SU-DHL-6 (cell line): ENCODE results near the gene MAEL.

Experiments
- H2AFZ ChIP-seq: fragments of 200-600 bp; sonication (generic); 2 replicates; pipeline ENCODE4 v1.6.1; 2014; ENCODE audit warnings: low read depth, mild to moderate bottlenecking, moderate library complexity, mixed read lengths, antibody characterized with exemption, low read length; ENCODE audit not compliant: severe bottlenecking
- H3F3A ChIP-seq: fragments of 200-600 bp; shearing (Covaris generic); 2 replicates; pipeline ENCODE4 v1.6.0; 2016; ENCODE audit warnings: antibody characterized with exemption, mild to moderate bottlenecking; ENCODE audit not compliant: insufficient read depth
- H3K27ac ChIP-seq: fragments of 200-600 bp; sonication (generic); 2 replicates; pipeline ENCODE4 v1.5.1; 2016; ENCODE audit warnings: low read depth, mild to moderate bottlenecking, low read length, moderate library complexity, mixed read lengths
- H3K27me3 ChIP-seq: fragments of 200-600 bp; sonication (generic), shearing (Covaris generic); 2 replicates; pipeline ENCODE4 v1.6.0; 2014; ENCODE audit warnings: mild to moderate bottlenecking, low read length
- H3K36me3 ChIP-seq: fragments of 200-600 bp; sonication (generic); 2 replicates; pipeline ENCODE4 v1.6.1; 2014; ENCODE audit warnings: mild to moderate bottlenecking, low read length, mixed read lengths
- H3K4me2 ChIP-seq: fragments of 300-600, 200-600 bp; shearing (Covaris generic), sonication (generic); 2 replicates; pipeline ENCODE4 v1.6.0; 2014; ENCODE audit warnings: low read length, low read depth, mild to moderate bottlenecking; ENCODE audit not compliant: poor library complexity, severe bottlenecking
- H3K4me3 ChIP-seq: fragments of 200-600 bp; sonication (generic); 2 replicates; pipeline ENCODE4 v1.5.1; 2014; ENCODE audit warnings: antibody characterized with exemption, low read length, mild to moderate bottlenecking, mixed read lengths; ENCODE audit not compliant: insufficient read depth, poor library complexity, severe bottlenecking
- H3K79me2 ChIP-seq: fragments of 200-600 bp; sonication (generic); 2 replicates; pipeline ENCODE4 v1.6.1; 2014; ENCODE audit warnings: mild to moderate bottlenecking, low read length, moderate library complexity; ENCODE audit not compliant: insufficient read depth
- H3K9ac ChIP-seq: fragments of 200-600 bp; sonication (generic); 2 replicates; pipeline ENCODE4 v1.7.0; 2014; ENCODE audit warnings: mild to moderate bottlenecking, low read length
- H3K9me2 ChIP-seq: fragments of 200-600 bp; sonication (generic); replicated peaks from 2 replicates; pipeline ENCODE4 v1.6.1; 2014; ENCODE audit warnings: low read length; ENCODE audit not compliant: insufficient read depth
- H3K9me3 ChIP-seq: fragments of 200-600 bp; sonication (generic); 2 replicates; pipeline ENCODE4 v1.6.1; 2014; ENCODE audit warnings: low read length, mixed read lengths; ENCODE audit not compliant: insufficient read depth
- H4K20me1 ChIP-seq: fragments of 200-600 bp; sonication (generic); 2 replicates; pipeline ENCODE4 v1.6.1; 2014; ENCODE audit warnings: low read depth, mild to moderate bottlenecking, antibody characterized with exemption, low read length, moderate library complexity, mixed read lengths
- EZH2phosphoT487 ChIP-seq: fragments of 200-600 bp; sonication (generic), shearing (Covaris generic); conservative IDR thresholded peaks from 2 replicates; pipeline ENCODE4 v1.6.1; 2018; ENCODE audit warnings: mild to moderate bottlenecking, antibody characterized with exemption, low read length, moderate library complexity, mixed read lengths
- TF ChIP-seq, protein P1 (sequence below): fragments of 200-600 bp; sonication (generic); IDR thresholded peaks from one replicate; pipeline ENCODE4 v1.5.1; 2017; ENCODE audit warnings: antibody characterized with exemption, mild to moderate bottlenecking, low read length, moderate library complexity; ENCODE audit not compliant: insufficient read depth, poor library complexity, severe bottlenecking

The MAEL gene

DNA sequence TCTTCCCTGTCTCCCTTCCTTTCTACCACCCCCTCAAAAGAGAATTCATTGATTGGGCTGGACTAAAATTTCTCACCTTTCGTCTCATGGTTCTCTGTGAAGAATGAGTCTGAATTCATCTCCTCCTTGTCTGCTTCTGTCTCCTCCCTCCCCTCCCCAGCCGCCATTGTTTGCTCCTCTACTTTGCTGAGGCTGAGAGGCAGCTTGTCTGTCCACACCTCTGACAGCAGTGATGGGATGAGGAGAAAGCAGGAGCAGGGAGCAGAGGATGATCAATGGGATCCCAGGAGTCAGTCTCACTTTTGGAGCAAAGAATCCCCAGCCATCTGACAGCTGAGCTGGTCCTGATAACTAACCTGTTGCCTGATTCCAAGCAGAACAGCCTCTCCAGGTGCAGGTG, 16.3 kb upstream of the MAEL start:
- Histone ChIP-seq H3K9me3 (no peaks in the 10 kb centered on the region), H2AFZ (no peak overlapping the region), H3K79me2 (no peaks in the 10 kb centered on the region), H3K9me2 (no peaks in the 10 kb centered on the region), H3K4me2 (no peak overlapping the region), H3K27me3 (no peaks in the 10 kb centered on the region), H3K4me3 (no peak overlapping the region), H3K36me3 (no peaks in the 10 kb centered on the region), H3K9ac (no peak overlapping the region), H3F3A (peaks cover 7% of the 10 kb centered on the region), H3K27ac (no peak overlapping the region), H4K20me1 (no peaks in the 10 kb centered on the region)
- TF ChIP-seq, protein P1, sequence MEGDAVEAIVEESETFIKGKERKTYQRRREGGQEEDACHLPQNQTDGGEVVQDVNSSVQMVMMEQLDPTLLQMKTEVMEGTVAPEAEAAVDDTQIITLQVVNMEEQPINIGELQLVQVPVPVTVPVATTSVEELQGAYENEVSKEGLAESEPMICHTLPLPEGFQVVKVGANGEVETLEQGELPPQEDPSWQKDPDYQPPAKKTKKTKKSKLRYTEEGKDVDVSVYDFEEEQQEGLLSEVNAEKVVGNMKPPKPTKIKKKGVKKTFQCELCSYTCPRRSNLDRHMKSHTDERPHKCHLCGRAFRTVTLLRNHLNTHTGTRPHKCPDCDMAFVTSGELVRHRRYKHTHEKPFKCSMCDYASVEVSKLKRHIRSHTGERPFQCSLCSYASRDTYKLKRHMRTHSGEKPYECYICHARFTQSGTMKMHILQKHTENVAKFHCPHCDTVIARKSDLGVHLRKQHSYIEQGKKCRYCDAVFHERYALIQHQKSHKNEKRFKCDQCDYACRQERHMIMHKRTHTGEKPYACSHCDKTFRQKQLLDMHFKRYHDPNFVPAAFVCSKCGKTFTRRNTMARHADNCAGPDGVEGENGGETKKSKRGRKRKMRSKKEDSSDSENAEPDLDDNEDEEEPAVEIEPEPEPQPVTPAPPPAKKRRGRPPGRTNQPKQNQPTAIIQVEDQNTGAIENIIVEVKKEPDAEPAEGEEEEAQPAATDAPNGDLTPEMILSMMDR, result no peak
- no peak for TF ChIP-seq EZH2phosphoT487

DNA sequence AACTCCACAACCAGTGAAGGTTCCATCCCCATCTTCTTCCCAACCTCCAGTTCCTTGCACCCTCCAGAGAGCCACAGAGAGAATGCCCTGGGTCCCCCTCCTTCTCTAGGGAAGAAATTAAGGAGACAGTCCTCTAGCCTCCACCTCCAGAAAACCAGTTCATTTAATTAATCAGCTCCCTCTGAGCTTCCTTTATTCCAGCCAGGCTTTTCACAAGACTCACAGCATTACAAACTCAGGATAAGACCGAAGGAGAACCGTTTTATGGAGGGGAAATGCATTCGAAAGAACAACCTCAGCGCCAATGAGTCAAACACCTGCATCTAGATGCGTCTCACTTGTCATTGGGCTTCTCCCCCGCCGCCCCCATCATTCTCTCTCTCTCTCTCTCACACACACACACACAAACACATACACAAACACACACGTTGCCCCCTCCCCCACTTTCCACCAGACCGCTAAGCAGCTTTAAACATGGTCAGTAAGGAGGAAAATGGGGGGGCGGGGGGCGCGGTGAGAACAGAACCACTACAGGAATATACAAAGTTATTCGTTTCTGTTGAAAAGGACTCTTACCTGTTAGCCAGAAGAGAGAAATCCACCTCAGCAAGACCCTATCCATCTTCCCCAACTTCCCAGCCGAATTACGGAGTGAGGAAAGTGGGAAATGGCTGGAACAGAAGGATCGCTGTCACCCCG, 14.3 kb upstream of the MAEL start:
- H3K36me3 ChIP-seq, result no peaks in the 10 kb centered on the region
- peak overlapping the region; percentile 67 for H3K9ac ChIP-seq
- no peaks in the 10 kb centered on the region for H3K27me3 ChIP-seq
- H4K20me1 ChIP-seq, result no peaks in the 10 kb centered on the region
- H3K9me3 ChIP-seq, result no peaks in the 10 kb centered on the region
- H3K79me2 ChIP-seq, result no peaks in the 10 kb centered on the region
- peak overlapping the region; percentile 82 for H3K4me2 ChIP-seq
- peak overlapping the region; percentile 76 for H3K4me3 ChIP-seq
- peaks cover 7% of the 10 kb centered on the region for H3F3A ChIP-seq
- no peaks in the 10 kb centered on the region for H3K9me2 ChIP-seq
- no peak for TF ChIP-seq EZH2phosphoT487
- TF ChIP-seq, protein P1, result no peak
- no peak overlapping the region for H3K27ac ChIP-seq
- peak overlapping the region; percentile 90 for H2AFZ ChIP-seq

DNA sequence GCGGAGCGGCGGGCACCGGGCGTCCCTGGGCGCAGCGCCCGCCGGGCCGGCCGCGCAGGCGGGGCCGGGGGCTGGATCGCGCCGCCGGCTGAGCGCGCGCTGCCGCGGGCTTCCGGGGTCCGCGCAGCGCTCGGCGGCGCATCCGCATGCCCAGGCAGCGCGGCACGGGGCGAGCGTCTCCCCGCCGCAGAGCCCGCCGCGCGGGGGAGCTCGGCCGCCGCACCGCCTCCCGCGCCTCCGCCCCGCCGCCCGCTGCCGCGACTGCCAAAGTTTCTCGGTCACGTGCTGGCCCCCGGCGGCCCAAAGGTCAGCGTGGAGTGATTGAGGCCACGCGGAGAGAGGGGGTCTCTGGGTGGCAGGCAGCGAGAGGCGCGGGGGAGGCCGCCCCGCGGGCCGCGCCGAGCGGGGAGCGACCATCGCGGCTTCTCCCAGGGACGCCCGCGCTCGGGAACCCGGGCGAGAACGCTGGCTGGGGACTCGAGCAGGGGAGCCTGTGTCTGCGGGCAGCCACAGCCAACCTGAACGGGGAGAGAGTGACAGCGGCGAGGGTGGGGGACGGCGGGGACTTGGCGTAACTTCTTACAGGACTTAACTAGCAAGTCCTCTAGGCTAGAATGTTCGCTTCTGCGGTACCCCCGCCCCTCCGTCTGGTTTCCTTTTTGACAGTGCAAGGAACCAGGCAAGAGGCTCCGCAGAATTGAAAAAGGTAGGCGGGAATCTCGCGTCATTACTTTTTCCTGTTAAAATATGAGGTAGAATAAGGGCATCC, 13.5 kb upstream of the MAEL start, which contains the start of gene ILDR2:
TSS of gene ILDR2 (minus strand) at position 180 of the 769 bp plus-strand sequence. CDS start 272 bp downstream, outside the sequence.
- Histone ChIP-seq H3K79me2 (no peaks in the 10 kb centered on the region), H4K20me1 (no peaks in the 10 kb centered on the region), H3K9ac (peak within 1 kb of the TSS; percentile 75), H3K27ac (no peak within 1 kb of the TSS), H3K9me2 (no peaks in the 10 kb centered on the region), H3K4me2 (peak within 1 kb of the TSS; percentile 82), H3K9me3 (no peaks in the 10 kb centered on the region), H2AFZ (peak within 1 kb of the TSS; percentile 93), H3K27me3 (no peaks in the 10 kb centered on the region), H3K36me3 (no peaks in the 10 kb centered on the region), H3F3A (peaks cover 7% of the 10 kb centered on the region), H3K4me3 (peak within 1 kb of the TSS; percentile 76)
- TF ChIP-seq, protein P1, result no peak
